GM19468 (cell line): Measurements from ENCODE around the gene TP53TG5.
A peak's percentile ranks its signal among the peaks of the same experiment; 100 is the strongest.
"Not testable (repeated sequence)": the region's sequence is repeated elsewhere in the genome, so short reads cannot be mapped to it uniquely, and the experiment has no call there.

Experiments used
- ATAC-seq: cut with Tn5 transposase; IDR thresholded peaks from one replicate; pipeline ENCODE4 v1.9.1; 2021; ENCODE audit warnings: mild to moderate bottlenecking, moderate library complexity, moderate number of reproducible peaks; ENCODE audit not compliant: unreplicated experiment; ENCODE audit errors: extremely low read depth

TP53TG5 gene

DNA sequence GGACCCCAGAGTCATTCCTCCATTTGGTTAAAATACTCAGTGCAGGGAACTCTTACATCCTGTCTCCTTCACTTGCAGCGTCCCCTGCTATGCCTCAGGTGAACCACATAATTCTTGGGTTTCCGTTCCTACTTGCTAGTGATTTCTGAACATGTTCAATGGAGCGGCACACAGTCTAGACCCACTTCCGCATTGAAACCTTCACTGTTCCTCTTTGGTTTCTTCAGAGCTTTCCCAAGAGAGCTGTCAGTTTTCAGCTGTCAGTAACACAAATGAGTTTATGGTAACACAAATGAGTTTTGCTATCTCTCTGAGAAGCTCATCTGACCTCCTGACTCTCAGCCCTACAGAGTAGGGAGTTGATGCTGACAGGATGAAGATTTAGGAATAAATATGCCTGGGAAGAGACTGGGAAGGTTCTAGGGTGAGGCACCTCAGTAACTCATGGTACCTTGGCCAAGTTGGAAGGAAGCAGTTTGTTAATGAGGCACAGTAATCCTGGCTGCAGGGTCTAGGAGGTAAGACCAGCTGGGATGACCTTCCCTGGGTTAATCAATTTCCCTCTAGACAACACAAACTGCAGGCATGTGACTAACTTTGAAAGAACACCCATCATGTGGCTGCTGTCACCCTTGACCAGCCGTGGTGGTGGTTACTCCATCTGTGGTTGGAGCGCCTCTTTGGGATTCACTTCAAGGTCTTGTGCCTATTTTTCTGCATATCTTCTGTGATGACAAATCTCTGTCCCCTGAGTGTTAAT, 9.7 kb downstream of the TP53TG5 start:
- ATAC-seq = peak; percentile 60

DNA sequence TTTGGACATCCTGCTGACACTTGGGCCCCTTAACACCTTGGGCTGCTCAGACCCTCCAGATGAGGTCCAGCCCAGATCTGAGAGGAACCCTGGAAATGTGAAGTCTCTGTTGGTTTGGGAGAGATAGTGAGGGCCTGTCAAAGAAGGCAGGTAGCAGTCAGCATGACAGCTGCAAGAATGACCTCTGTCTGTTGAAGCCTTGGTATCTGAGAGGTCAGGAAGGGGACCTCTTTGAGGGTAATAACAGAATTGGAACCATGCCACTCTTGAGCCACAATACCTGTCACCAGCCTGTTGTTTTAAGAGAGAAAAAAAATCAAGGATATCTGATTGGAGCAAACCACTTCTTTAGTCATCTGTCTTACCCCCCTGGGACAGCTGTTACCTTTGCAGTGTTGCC, 11.0 kb downstream of the TP53TG5 start:
- no peak for ATAC-seq

DNA sequence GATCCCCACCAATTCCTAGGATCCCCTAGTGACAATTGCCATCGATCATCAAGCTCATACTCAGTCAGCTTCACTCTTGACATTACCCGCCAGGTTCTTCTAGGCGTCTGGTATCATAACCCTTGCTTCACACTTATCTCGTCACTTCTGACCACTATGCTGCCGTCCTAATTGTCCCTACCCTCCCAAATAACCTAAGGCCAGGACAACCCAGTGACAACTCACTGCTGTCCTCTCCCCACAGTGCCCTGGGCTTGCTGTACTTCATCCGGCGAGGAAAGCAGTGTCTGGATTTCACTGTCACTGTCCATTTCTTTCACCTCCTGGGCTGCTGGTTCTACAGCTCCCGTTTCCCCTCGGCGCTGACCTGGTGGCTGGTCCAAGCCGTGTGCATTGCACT, 11.5 kb downstream of the TP53TG5 start:
- ATAC-seq = no peak

DNA sequence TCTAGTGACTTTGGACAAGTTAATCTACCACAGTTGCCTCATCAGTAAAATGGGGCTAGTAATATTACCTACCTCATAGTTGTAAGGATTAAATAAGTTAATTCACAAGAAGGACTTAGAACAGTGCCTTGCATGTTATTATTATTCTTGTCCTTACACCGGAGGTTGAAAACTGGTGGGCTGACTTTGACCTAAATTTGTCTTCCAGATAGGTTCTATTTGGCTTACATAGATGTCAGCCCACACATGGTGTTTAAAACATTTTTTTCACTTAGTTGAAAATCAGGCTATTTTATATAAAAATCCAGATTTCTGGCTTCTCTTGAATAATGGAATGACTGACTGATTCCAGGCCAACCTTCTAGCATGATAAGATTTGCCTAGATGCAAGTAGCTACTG, 11.9 kb downstream of the TP53TG5 start:
- no peak for ATAC-seq

DNA sequence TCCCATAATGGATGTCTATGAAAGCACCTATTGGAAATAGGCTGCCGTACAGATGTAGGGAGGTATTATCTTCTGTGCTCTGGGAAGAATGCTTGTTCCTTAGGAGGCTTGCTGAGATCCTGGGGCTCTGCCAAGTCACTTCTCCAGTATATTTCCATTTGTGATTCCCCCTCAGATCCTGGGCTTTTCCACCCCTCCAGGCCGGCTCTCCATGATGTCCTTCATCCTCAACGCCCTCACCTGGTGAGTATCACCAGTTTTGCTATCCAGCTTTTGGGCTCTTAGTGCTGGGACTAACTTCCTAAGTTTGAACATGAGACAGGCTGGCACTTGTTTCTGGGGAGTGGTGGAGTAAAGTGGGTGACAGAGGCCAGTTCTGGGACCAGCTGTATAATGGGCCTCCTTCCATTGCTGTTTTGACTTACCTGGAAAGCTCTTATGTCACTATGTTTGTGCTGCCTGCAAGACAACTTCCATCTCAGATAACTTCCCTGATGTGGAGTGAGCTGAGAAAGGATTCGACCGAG, 12.6 kb downstream of the TP53TG5 start:
- no peak for ATAC-seq

DNA sequence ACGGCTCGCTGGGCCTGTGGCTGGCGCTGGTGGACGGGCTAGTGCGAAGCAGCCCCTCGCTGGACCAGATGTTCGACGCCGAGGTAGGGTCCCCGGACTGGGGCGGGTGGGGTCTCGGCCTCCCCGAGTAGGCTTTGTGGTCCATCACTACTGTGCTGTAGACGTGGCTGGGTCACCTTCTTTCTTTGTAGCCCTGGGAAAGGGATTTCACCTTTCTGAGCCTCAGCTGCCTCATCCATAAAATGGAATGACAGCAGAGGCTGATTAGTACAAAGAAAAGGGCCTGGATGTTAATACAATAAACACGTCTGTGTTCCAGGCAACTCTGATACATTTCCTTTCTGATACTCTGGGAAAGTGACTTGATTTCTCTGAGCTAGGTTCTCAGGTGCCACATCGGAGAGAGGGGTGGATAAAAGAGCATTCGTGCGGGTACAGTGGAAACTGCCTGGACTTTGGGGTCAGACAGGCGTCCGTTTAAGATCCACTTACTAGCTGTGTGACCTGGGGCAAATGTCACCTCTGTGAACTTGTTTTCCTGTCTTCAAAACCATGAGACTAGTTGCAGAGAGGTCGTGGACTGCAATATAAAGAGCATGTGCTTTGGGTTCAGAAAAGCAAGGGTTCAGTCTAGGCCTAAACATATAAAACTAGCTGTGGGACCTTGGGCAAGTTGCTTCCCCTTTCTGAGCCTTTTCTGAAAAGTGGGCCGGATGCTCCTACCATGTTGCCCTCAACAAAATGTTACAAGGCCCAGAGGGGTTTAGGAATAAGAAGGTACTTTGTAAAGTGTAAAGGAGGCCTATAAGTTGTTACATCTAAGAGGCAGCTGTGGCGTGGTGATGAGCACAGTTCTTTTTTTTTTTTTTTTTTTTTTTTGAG, 14.3 kb downstream of the TP53TG5 start:
- ATAC-seq = no peak

DNA sequence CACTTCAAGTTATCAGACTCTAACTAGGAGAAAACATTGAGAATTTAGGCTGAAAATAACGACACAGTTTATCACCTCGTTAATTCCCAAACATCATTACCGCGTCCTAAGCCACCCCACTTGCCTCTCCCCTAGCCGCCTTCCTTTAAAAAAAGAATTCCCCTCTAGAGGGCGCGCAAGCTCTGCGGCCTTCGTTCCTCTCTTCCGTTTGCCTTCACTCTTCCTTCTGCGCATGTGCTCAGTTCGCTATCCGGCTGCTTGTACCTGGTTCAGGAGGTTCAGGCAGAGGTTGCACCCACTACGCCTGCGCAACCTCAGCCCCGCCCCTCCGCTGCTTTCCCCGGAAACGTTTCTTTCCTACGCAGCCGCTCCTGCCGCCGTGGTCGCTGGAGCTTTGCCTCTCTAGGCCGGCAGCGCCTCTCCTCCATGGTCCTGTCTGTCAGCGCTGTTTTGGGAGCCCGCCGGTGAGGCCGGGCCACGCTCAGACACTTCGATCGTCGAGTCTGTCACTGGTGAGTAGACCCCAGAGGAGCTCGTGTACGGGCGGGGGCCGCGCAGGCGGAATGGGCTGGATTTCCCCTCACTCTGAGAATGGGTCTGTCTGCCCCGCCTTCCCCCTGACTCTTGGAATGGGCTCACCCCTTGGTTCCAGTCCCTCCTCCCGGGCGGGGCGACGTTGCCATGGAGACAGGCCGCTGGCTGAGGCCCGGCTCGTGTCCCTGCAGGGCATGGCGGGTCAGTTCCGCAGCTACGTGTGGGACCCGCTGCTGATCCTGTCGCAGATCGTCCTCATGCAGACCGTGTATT, 15.1 kb downstream of the TP53TG5 start, which contains the start of gene SYS1:
Gene SYS1, plus strand, starts transcription at position 353 of the 807 bp plus-strand sequence. Its CDS starts 376 bp downstream, at position 729.
- peak; percentile 72 for ATAC-seq

DNA sequence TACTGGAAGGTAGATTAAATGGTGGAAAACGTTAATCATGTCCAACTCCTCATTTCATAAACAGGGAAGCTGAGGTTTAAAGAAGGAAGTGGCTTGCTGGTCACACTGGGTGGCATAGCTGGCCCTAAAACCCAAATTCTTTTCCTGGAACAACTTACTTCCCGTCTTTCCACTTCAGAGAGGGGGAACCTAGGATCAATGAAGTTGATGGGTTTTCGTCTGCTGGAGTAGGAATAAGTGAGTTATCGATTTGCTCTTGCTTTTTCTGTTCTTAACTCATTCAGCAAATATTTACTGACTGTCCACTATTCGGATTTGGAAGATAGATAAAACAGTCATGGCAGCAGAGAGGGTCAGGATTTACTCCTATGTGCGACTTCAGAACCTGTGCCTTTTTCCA, 16.3 kb downstream of the TP53TG5 start:
- no peak for ATAC-seq

DNA sequence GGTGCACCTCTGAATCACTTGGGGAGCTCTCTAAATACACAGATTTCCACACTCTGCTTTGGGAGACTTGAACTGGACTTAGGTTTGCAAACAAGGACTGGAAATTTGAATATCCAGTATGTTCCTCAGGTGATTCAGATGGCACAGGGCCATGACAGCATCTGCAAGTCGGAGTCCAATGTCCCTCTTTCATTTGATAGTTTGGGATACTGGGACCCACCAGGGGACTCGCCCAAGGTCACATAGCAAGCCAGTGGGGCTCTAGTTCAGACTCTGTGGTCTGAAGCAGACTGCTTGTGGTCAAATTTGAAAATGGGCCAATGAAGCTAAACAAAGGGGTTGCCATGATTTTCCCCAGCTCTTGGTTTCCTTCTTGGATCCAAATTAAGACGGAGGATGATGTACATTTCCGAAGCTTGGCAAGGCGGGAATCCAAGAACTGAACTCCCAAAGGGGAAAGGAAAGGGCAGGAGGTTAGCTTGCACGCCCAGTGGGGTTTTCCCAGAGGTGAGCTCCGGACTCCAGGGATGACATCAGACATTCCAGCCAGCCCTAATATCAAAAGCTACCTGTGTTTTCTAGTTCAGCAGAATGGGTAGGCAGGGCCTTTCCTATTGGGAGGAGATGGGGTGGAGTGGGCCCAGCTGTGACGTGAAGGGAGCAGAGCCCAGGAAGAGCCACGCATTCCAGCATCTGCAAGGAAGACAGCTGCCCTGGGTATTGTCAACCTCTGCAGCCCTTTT, 18.5 kb downstream of the TP53TG5 start:
- ATAC-seq = no peak

DNA sequence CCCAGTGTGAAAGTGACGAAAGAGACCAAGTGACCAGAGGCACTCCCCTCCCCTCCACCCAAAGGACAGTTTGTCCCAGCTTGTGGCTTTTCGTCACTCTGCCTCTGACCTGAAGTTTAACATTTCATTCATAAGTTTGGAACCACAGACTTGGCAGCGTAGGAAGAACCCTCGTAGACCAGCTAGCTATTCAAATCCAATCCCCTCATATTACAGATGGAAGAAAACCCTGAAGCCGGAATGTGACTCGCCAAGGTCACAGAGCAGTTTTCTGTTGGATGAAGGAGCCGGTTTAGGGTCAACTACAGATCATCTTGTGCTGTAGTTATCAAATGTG, 19.1 kb downstream of the TP53TG5 start:
- ATAC-seq = no peak

DNA sequence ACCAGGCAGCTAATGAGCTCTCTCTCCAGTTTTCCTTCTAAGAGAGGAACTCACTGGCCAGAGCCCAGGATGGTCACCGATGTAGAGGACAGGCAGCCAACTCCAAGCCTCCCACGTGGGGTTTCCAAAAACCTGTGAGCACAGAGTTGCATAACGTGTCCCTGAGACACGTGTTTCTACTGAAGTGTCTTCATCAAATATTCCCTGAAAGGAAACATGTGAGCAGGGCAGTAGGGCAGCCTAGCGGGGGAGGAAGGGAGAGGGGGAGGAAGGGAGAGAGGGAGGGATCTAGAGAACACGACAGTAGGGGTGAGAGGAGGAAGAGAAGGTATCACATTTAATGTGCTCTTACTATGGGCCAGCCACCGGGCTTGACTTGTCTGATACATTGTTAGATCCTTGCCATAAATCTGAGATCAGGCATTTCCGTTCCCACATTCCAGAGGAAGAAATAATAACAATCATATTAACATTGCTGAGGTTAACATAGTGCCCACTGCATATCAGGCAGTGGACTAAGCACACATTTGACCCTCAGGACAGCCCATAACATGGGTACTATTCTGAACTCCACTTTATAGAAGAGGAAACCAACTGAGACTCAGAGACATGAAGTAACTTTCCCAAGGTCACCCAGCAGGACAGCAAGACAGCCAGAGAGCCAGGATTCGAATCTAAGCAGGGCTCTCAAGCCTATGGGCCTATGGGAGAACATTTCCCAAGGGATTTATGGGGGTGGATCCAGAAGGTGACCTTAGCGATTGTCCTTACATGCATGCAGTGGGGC, 19.6 kb downstream of the TP53TG5 start:
- ATAC-seq = no peak

DNA sequence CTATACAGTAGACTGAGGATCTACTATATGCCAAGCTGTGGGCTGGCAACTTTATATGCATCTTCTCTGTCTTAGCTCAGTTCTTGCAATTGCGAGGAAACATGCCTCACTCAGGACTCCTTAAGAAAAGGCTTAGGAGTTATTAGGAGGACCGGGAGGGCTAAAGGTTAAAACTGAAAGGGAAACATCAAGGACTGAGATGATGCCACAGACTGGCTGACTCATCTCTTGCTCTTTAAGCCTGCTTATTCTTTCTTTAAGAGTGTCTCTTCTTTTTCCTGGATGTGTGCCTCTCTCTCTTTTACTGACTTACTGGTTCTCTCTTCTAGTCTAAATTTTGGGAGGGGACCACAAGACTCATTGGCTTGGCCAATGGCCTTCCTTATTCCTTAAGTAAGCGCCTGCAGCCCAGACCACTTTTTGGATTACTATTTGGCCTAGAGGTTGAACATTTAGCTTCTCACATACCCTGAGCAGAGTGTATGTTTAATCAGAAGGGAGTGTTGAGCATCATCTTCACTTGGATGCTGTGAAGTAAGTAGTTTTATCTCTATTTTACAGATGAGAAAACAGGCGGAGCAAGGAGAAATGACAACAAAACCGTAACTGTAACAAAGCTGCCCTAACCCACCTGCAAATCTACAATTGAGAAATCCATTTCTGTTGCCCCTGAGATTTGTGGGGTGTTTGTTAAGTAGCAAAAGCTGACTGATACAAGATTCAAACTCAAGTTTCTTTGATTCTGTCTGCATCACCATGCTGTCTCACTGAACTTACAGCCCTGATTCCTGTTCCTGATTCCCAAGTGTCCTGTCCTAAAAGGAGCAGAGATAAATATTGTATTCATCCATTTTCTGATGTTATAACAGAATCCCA, 22.7 kb downstream of the TP53TG5 start:
- ATAC-seq = no peak

DNA sequence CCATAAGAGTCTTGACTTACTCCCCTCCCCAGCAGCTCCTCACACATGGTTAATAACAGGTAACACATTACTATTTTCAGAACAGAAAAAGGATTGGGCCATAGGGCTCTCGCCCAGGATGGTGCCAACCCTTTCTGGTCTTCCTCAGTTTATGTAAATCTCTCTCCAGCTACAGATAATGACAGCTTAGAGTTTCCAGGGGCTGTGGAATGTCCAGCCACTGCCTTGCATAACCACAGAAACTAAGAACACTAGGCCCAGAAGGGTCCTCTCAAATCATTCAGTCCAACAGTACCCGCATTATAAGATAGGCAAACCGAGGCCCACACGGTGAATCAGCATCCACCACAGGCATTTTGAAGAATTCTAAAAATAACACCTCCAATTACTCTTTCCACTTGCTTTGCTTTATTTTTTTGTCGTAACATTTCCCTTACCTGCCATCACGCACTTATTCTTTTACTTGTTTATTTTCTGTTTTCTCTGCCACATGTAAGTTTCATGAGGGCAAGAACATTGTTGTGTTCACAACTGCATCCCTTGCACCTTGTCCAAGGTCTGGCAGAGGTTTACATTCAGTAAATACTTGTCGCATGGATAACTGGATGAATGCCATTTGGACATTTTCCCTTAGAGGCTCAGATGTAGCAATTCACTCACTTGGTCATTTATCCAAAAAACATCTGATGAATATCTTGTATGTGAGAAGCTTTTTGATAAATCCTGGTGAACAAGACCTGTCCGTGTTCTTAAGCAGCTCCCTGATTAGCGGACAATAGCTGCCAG, 23.5 kb downstream of the TP53TG5 start:
- ATAC-seq = no peak

DNA sequence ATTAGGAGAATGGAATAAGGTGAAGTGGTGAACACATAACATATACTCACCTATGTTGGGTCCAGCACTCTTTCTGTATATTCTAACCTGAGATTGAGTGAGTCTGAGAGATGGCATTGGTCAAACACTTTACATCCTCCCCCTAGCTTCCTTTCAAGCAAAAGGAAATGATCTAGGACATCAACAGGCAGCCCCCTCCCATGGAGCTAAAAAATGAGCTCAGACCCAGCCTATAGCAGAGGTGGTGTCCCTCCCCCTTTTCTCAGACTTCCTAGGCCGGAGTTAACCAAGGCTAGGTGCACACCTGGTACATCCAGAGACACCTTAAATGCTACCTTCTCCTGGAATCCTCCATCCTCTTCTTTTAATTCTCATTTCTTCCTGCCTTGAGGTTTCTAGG, 24.4 kb downstream of the TP53TG5 start:
- ATAC-seq = no peak

DNA sequence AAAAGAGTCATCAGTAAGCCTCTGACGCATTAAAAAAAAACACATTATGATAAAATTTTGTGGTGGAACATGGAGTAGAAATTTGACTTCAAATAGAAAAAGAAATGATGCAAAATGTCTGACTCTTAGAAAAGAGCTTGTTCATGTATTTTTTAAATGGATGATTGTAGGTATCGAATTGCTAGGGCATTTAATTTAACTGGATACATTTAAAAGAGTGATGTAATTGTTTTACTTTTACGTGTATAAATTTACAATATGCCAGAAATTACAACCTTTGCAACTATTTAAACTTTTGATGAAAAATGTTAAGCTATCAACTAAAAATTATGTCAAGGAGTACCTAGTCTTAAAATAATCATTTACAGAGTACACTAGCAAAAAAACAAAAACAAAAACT, 25.4 kb downstream of the TP53TG5 start:
- no peak for ATAC-seq

DNA sequence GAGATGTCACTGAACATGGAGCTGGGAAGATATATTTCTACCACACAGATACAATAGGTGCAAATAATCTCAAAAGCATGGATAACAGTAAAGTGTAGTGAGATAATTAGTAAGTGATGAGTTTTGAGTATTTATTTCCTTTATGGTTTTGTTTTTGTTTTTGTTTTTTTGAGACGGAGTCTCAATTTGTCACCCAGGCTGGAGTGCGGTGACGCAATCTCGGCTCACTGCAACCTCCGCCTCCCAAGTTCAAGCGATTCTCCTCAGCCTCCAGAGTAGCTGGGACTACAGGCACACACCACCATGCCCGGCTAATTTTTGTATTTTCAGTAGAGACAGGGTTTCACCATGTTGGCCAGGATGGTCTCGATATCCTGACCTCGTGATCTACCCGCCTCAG, 27.3 kb downstream of the TP53TG5 start:
- not testable (repeated sequence) for ATAC-seq

DNA sequence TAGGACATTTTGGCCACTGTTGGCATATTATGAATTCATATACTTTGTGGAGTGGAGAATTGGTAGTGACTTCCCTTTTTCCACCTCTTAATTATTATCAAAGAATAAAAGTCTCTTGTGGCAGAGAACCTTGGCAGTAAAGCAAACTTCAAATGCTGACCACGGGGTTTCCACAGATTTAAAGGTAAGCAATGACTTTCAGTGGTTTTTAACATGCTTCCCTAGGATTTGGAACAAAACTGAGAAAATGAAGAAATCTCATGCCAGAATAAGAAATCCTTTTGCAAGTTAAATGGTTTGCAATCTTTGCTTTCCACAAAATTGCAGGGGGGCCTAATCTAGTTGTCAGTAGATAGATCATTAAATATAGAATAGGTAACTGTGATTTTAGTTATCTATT, 27.9 kb downstream of the TP53TG5 start:
- no peak for ATAC-seq
